ENCODE results near the gene C1orf122. TPM values are rescaled to one million over a fixed set of nuclear protein-coding genes. Genes with fewer than 3 reads are reported as not detected.

Gene C1orf122
- polyA plus RNA-seq, 1 of the 3 experiments (the other 2 are of a cell fraction) = 75.3 TPM

DNA sequence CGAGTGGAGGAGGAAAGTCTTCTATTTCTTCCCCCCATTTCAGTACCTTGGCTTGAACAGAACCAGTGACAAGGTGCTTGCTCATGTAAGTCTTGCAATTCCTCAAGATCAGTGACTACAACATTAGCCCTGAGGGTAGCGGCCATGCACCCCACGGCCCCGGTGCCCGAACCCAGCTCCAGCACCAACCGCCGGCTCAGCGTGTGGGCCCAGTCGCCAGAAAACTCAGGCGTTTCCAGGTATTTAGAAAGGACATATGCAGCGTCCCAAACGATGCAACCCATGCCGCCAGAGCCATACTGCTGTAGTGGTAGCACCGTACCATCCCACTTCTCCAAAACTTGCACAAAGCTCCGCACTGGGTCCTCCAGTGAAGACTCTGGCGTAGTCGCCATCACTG lies 25.1 kb upstream of the C1orf122 start:
- no peaks in the 10 kb centered on the region for H3F3A ChIP-seq (replicated peaks; ENCODE audit: insufficient read depth)
- no peak for DNase-seq
- no peak overlapping the region for H3K27ac ChIP-seq (ENCODE audit: low read depth in 2 of 2, low read length in 1 of 2)
- no peaks in the 10 kb centered on the region for H3K4me1 ChIP-seq (ENCODE audit: control insufficient read depth in 1 of 2, insufficient read depth in 2 of 2, low read depth in 1 of 2, low read length in 1 of 2)
- TF ChIP-seq RFX5 (IDR thresholded peaks at IDR 0.05; ENCODE audit: low read length) = no peak
- TF ChIP-seq, protein P1, sequence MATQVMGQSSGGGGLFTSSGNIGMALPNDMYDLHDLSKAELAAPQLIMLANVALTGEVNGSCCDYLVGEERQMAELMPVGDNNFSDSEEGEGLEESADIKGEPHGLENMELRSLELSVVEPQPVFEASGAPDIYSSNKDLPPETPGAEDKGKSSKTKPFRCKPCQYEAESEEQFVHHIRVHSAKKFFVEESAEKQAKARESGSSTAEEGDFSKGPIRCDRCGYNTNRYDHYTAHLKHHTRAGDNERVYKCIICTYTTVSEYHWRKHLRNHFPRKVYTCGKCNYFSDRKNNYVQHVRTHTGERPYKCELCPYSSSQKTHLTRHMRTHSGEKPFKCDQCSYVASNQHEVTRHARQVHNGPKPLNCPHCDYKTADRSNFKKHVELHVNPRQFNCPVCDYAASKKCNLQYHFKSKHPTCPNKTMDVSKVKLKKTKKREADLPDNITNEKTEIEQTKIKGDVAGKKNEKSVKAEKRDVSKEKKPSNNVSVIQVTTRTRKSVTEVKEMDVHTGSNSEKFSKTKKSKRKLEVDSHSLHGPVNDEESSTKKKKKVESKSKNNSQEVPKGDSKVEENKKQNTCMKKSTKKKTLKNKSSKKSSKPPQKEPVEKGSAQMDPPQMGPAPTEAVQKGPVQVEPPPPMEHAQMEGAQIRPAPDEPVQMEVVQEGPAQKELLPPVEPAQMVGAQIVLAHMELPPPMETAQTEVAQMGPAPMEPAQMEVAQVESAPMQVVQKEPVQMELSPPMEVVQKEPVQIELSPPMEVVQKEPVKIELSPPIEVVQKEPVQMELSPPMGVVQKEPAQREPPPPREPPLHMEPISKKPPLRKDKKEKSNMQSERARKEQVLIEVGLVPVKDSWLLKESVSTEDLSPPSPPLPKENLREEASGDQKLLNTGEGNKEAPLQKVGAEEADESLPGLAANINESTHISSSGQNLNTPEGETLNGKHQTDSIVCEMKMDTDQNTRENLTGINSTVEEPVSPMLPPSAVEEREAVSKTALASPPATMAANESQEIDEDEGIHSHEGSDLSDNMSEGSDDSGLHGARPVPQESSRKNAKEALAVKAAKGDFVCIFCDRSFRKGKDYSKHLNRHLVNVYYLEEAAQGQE (IDR thresholded peaks at IDR 0.05; ENCODE audit: low read depth, low read length) = no peak
- no peak for TF ChIP-seq SMC3 (IDR thresholded peaks at IDR 0.05; ENCODE audit: low read depth, low read length)
- TF ChIP-seq MEF2A (IDR thresholded peaks at IDR 0.05; ENCODE audit: borderline replicate concordance, low read depth) = no peak
- TF ChIP-seq TCF12 (IDR thresholded peaks at IDR 0.05) = no peak
- TF ChIP-seq TEAD4 (IDR thresholded peaks at IDR 0.05; ENCODE audit: borderline replicate concordance, insufficient read depth) = no peak
- no peak for TF ChIP-seq JUND (IDR thresholded peaks at IDR 0.05)
- TF ChIP-seq EZH2phosphoT487 (IDR thresholded peaks at IDR 0.05; ENCODE audit: borderline replicate concordance, low read depth) = no peak
- no peak for TF ChIP-seq RCOR1 (IDR thresholded peaks at IDR 0.05; ENCODE audit: low read length)
- TF ChIP-seq GABPA (IDR thresholded peaks at IDR 0.05; ENCODE audit: low read depth) = no peak
- TF ChIP-seq EP300 (IDR thresholded peaks at IDR 0.05; ENCODE audit: borderline replicate concordance in 1 of 2, low read depth in 1 of 2, low read length in 1 of 2) = no peak
- TF ChIP-seq GATA2 (CRISPR knock-in tag; IDR thresholded peaks at IDR 0.05) = no peak
- TF ChIP-seq, protein P2, sequence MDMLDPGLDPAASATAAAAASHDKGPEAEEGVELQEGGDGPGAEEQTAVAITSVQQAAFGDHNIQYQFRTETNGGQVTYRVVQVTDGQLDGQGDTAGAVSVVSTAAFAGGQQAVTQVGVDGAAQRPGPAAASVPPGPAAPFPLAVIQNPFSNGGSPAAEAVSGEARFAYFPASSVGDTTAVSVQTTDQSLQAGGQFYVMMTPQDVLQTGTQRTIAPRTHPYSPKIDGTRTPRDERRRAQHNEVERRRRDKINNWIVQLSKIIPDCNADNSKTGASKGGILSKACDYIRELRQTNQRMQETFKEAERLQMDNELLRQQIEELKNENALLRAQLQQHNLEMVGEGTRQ (IDR thresholded peaks at IDR 0.05; ENCODE audit: borderline replicate concordance, low read depth, low read length) = no peak
- TF ChIP-seq POLR2AphosphoS5 (IDR thresholded peaks at IDR 0.05; ENCODE audit: low read depth, low read length) = no peak
- TF ChIP-seq ELF1 (IDR thresholded peaks at IDR 0.05) = no peak
- TF ChIP-seq FOXM1 (IDR thresholded peaks at IDR 0.05; ENCODE audit: low read depth) = no peak
- TF ChIP-seq, protein P3, sequence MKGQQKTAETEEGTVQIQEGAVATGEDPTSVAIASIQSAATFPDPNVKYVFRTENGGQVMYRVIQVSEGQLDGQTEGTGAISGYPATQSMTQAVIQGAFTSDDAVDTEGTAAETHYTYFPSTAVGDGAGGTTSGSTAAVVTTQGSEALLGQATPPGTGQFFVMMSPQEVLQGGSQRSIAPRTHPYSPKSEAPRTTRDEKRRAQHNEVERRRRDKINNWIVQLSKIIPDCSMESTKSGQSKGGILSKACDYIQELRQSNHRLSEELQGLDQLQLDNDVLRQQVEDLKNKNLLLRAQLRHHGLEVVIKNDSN (IDR thresholded peaks at IDR 0.05; ENCODE audit: borderline replicate concordance, low read depth) = no peak
- no peak overlapping the region for H3K9ac ChIP-seq
- H4K20me1 ChIP-seq (ENCODE audit: insufficient read depth) = no peaks in the 10 kb centered on the region
- H2AFZ ChIP-seq (ENCODE audit: low read depth) = no peak overlapping the region
- ChIA-PET POLR2A (no interaction called here), CTCF (interaction anchor here (0.9 kb wide), 1 partner anchor 29 kb away, joined by 3 read pairs; no protein-coding TSS in a partner anchor)
- H3K36me3 ChIP-seq (replicated peaks in 1 of 2; ENCODE audit: control insufficient read depth in 1 of 2, insufficient read depth in 2 of 2, low read length in 1 of 2) = no peaks in the 10 kb centered on the region
- H3K9me2 ChIP-seq = no peaks in the 10 kb centered on the region
- no peak overlapping the region for H3K4me2 ChIP-seq
- H3K79me2 ChIP-seq (ENCODE audit: insufficient read depth) = no peaks in the 10 kb centered on the region
- WGBS (ENCODE audit: low lambda C conversion rate) = 48% methylated on average over 14 of the region's 17 CpGs
- H3K4me3 ChIP-seq (ENCODE audit: low read depth in 2 of 2, low read length in 1 of 2) = no peak overlapping the region
- no peaks in the 10 kb centered on the region for H3K9me3 ChIP-seq
- no peaks in the 10 kb centered on the region; the same call in 1 of the 2 replicates for H3K27me3 ChIP-seq (ENCODE audit: insufficient read depth)
